RWPE1 (cell line): ENCODE data around the gene ZNF423.
"Not testable (repeated sequence)": the region's sequence is repeated elsewhere in the genome, so short reads cannot be mapped to it uniquely, and the experiment has no call there.

Source experiments
- CTCF ChIA-PET: fragments of 350-600 bp; sonication (Branson Sonifier 250); formaldehyde crosslinking; extraction: SDS; loops from one replicate; lab custom pipeline; 2021; lab: Yijun Ruan, JAX
- POLR2A ChIA-PET: fragments of 400-600 bp; formaldehyde crosslinking; extraction: SDS; loops from one replicate; lab custom pipeline; 2020; ENCODE audit warnings: antibody characterized with exemption; ENCODE audit not compliant: low non-redundant PET; lab: Yijun Ruan, JAX
- DNase-seq: peaks from one replicate; pipeline ENCODE4 v3.0.0; 2012; ENCODE audit warnings: low spot score
- H3K27ac ChIP-seq: fragments of 450-650 bp; 2 replicates; pipeline ENCODE4 v1.5.1; 2017
- TF ChIP-seq, protein P1 (sequence below): fragments of 450-650 bp; conservative IDR thresholded peaks from 2 replicates; pipeline ENCODE4 v1.5.1; 2017; ENCODE audit warnings: low read depth, mild to moderate bottlenecking

ZNF423 gene

DNA sequence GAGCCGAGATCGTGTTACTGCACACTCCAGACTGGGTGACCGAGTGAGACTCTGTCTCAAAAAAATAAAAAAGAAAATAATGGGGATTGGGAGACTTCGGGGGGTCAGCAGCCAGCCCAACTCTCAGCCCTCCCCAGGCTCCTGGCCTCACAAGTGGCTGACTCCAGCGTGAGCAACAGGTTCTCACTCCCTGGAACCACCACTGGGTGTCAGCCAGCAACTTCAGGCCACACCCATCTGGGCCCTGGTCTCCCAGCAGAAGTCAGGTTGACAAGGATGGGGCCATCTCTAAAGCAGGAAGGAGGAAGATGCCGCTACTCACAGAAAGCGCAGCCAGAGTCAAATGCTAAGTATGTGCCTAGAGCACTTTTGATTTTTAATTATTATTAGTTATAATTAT lies 342.9 kb downstream of the ZNF423 start:
- TF ChIP-seq, protein P1, sequence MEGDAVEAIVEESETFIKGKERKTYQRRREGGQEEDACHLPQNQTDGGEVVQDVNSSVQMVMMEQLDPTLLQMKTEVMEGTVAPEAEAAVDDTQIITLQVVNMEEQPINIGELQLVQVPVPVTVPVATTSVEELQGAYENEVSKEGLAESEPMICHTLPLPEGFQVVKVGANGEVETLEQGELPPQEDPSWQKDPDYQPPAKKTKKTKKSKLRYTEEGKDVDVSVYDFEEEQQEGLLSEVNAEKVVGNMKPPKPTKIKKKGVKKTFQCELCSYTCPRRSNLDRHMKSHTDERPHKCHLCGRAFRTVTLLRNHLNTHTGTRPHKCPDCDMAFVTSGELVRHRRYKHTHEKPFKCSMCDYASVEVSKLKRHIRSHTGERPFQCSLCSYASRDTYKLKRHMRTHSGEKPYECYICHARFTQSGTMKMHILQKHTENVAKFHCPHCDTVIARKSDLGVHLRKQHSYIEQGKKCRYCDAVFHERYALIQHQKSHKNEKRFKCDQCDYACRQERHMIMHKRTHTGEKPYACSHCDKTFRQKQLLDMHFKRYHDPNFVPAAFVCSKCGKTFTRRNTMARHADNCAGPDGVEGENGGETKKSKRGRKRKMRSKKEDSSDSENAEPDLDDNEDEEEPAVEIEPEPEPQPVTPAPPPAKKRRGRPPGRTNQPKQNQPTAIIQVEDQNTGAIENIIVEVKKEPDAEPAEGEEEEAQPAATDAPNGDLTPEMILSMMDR, result no peak
- ChIA-PET CTCF (no interaction called here), POLR2A (no interaction called here)
- H3K27ac ChIP-seq, result no peak overlapping the region
- no peak for DNase-seq

DNA sequence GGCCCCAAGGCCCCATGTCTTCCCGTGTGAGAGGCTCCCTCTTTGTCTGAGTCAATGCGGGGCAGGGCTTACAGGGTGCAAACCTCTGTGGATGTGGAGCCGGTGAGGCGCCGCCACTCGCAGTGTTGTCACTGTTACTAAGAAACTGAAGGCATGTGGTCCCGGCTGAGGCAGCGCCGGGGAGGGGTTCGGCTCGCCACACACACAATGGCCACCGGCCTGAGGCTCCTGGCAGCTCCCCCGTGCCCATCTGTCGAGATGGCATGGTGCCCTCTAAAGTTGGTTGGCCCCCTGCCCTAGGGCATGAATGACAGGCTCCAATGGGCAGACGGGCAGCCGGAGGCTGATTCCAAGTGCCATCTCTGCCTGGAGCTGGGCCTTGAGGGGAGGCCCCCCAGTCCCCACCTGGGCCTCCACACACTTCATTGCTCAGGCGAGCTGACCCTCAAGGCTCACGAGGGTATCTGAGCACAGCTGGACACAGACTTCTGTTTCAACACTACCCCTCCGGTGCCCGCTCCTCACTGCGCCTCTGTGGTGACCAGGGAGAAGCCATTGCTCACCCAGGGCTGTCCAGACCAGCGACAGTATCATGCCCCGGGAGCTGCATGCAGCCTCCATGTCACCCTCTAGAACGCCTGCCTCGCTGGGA lies 345.1 kb downstream of the ZNF423 start:
- no peak for DNase-seq
- TF ChIP-seq, protein P1, result no peak
- ChIA-PET POLR2A (no interaction called here), CTCF (no interaction called here)
- no peak overlapping the region for H3K27ac ChIP-seq

DNA sequence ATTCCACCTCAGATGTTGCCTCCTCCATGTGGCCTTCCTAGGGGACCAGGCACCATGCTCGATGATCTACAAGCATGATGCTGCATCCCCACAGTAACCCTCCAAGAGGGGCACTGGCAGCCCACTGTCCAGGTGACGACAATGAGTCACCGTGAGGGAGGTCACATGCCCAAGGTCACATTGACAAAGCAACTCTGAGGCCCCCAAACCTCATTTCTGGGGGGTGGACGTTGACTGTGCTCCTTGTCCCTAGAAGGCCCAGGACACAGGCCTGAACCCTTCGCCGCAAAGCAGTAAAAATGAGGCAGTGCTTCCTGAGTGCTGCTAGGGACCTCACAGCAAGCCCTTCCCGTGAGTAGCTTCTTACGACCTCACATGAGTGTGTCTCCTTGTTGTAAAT lies 345.8 kb downstream of the ZNF423 start:
- TF ChIP-seq, protein P1, result no peak
- no peak for DNase-seq
- ChIA-PET POLR2A (no interaction called here), CTCF (no interaction called here)
- H3K27ac ChIP-seq, result no peak overlapping the region

DNA sequence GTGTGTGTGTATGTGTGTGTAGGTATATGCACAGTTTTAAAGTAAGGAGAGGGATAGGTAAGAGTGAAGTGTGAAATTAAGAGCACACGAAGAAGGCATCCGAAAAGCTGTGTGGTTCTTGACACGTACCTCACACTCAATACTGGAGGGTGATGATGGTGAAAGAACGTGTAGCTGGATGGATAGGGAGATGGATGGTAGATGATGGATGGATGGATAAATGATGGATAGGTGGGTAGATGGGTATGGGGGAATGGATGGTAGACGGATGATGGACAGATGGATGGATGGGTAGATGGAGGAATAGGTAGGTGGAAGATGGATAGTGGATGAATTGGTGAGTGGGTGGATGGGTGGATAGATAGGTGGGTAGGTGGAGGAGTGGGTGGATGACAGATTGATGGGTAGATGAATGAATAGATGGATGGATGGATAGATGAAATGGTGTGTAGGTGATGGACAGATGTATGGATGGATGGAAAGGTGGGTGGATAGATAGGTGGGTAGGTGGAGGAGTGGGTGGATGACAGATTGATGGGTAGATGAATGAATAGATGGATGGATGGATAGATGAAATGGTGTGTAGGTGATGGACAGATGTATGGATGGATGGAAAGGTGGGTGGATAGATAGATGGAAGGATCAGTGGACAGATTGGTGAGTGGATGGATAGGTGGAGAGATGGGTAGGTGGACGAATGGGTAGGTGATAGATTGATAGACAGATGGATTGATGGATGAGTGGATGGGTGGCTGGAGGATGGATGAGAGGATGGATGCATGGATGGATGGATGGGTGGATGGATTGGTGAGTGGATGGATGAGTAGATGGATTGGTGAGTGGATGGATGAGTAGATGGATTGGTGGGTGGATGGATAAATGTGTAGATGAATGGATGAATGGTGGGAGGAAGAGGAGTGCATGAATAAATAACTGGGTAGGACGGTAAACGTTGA lies 349.6 kb downstream of the ZNF423 start:
- POLR2A ChIA-PET, H3K27ac ChIP-seq, DNase-seq: not testable (repeated sequence)
- CTCF ChIA-PET, result interaction anchor here (0.7 kb wide), 1 partner anchor 69 kb away, joined by 3 read pairs; no protein-coding TSS in a partner anchor

DNA sequence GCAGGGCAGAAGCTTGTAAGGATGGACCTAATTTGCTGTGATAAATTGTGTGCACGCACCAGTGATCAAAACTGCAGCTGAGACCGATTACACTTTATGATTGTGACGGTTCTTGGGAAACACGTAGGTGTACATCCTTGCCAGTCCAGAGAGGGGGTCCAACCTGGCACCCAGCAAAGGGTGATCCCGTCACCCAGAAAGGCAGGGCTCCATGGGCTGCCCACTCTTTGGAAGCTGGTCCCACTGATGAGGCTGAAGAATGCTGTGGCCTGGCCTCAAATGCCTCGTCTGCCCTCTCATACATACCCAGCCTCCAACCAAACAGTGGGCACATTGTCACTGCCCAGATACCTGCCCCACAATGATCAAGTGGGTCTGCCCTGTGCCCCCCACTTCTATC lies 350.4 kb downstream of the ZNF423 start:
- CTCF ChIA-PET, result interaction anchor here (0.7 kb wide), 2 partner anchors 69 to 314 kb away, joined by 3 read pairs; no protein-coding TSS in a partner anchor
- H3K27ac ChIP-seq, result no peak overlapping the region
- no peak for DNase-seq
- TF ChIP-seq, protein P1, result no peak
- POLR2A ChIA-PET, result no interaction called here

DNA sequence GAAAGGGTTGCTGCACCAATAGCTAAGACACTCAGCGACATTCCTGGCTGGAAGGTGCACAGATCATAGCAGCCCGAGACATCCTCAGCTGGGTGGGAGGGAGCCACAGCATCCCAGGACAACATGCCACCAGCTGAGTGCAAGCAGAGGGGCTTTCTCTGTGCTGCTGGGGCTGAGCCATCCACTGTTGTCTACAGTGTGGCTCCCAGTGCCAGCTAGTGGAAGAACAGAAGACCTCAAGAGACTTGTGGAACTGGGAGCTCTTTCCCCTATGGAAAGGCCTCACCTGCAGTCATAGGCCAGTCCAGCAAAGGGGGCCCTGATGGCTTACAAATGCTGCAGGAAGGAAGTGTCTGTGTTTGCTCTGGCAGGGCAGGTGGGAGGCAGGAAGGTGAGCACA lies 351.3 kb downstream of the ZNF423 start:
- CTCF ChIA-PET, result no interaction called here
- TF ChIP-seq, protein P1, result no peak

DNA sequence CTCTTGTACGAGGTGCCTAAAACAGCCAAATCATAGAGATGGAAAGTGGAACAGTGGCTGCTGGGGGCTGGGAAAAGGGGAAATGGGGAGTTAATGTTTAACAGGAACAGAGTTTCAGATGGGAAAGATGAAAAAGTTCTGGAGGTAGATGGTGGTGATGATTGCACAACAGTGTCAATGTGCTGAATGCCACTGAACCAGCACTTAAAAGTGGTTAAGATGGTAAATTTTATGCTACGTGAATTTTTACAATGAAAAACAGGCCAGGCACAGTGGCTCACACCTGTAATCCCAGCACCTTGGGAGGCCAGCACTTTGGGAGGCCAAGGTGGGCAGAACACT lies 351.9 kb downstream of the ZNF423 start:
- CTCF ChIA-PET, result no interaction called here

More for the DNA sequence above, 351.3 kb downstream of the ZNF423 start:
- no peak overlapping the region for H3K27ac ChIP-seq
- POLR2A ChIA-PET, result no interaction called here
- no peak for DNase-seq

More for the DNA sequence above, 351.9 kb downstream of the ZNF423 start:
- no peak for DNase-seq
- POLR2A ChIA-PET, result no interaction called here
- no peak overlapping the region for H3K27ac ChIP-seq
- TF ChIP-seq, protein P1, result no peak
